Measurements from ENCODE around the gene B3GNT7.
"Not testable (repeated sequence)": the region's sequence is repeated elsewhere in the genome, so short reads cannot be mapped to it uniquely, and the experiment has no call there.

Gene B3GNT7

DNA sequence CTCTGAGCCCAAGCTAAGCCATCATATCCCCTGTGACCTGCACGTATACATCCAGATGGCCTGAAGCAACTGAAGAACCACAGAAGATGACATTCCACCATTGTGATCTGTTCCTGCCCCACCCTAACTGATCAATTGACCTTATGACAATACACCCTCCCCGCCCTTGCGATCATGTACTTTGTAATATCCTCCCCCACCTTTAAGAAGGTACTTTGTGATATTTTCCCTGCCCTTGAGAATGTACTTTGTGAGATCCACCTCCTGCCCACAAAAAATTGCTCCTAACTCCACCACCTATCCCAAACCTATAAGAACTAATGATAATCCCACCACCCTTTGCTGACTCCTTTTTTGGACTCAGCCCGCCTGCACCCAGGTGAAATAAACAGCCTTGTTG is 34.9 kb downstream of the B3GNT7 start:
- DNase-seq: not testable (repeated sequence)

GRCh38 chr2:231431606-231432005 is 36.1 kb downstream of the B3GNT7 start:
- no peak for DNase-seq

DNA sequence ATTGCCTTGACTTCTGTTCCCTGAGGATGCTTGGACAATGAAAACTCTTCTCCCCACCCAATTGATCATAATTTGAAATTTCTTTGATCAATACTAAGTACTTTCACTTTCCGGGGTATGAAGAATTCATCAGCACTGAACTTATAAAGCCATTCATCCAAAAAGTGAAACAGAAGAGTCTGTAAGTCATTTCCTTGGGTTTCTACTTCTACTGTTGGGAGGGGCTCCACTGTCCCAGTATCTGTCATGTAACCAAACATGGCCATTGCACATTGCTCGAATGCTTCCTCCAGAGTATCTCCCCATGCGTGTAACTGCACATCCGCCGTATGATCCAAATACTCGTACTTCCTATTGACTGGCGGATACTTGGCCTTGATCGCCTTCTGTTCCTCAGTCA is 38.5 kb downstream of the B3GNT7 start:
- DNase-seq: no peak

- DNase-seq: no peak
These were observed 41.4 kb downstream of the B3GNT7 start for GRCh38 chr2:231436957-231437356.

- DNase-seq: no peak
These were observed 54.1 kb downstream of the B3GNT7 start for GRCh38 chr2:231449503-231450054.

- no peak for DNase-seq
These were observed 55.1 kb downstream of the B3GNT7 start for GRCh38 chr2:231450548-231450989.
